Suprapubic skin (tissue), 4 donors: ENCODE data around the gene GNG10.

Experiments
- POLR2A ChIP-seq, 2 donors: fragments of 450-650 bp; IDR thresholded peaks; one replicate each; pipeline ENCODE4 v1.6.1; 2017; ENCODE audit warnings: antibody characterized with exemption in 2 of 2, mild to moderate bottlenecking in 2 of 2, moderate library complexity in 2 of 2
- POLR2AphosphoS5 ChIP-seq, 3 donors: sonication (generic); formaldehyde crosslinking; IDR thresholded peaks; one replicate each; pipeline ENCODE4 v1.6.1; 2017; ENCODE audit warnings: antibody characterized with exemption in 3 of 3
- TF ChIP-seq, protein P1 (sequence below), 2 donors: fragments of 200-600 bp in 1 of 2; fragments of 450-650 bp in 1 of 2; sonication (generic) in 1 of 2; IDR thresholded peaks; one replicate each; pipeline ENCODE4 v1.5.1; 2016 to 2019; ENCODE audit warnings: antibody characterized with exemption in 2 of 2, mild to moderate bottlenecking in 1 of 2, moderate library complexity in 1 of 2

DNA sequence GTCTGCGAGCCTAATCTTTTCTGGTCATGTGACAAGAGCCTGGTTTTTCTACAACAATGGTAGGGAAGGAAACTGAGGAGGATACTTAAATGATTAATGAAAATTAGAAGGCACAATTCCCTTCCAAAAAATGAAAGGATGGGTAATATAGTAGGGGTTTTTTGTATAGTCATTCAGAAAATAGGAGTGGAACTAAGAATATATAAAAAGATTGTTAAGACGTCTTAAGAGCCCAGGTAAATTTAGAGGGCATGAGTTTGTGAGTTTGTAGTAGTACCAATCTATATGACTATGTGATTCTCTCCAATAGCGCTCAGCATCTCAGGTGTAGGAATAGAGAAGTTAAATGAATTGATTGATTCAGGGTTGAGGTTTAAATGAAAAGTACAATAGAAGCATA, 50.1 kb downstream of the GNG10 start:
- TF ChIP-seq, protein P1, sequence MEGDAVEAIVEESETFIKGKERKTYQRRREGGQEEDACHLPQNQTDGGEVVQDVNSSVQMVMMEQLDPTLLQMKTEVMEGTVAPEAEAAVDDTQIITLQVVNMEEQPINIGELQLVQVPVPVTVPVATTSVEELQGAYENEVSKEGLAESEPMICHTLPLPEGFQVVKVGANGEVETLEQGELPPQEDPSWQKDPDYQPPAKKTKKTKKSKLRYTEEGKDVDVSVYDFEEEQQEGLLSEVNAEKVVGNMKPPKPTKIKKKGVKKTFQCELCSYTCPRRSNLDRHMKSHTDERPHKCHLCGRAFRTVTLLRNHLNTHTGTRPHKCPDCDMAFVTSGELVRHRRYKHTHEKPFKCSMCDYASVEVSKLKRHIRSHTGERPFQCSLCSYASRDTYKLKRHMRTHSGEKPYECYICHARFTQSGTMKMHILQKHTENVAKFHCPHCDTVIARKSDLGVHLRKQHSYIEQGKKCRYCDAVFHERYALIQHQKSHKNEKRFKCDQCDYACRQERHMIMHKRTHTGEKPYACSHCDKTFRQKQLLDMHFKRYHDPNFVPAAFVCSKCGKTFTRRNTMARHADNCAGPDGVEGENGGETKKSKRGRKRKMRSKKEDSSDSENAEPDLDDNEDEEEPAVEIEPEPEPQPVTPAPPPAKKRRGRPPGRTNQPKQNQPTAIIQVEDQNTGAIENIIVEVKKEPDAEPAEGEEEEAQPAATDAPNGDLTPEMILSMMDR (IDR thresholded peaks at IDR 0.05): no peak
- no peak for TF ChIP-seq POLR2A (IDR thresholded peaks at IDR 0.05)
- TF ChIP-seq POLR2AphosphoS5 (IDR thresholded peaks at IDR 0.05): no peak
